ENCODE measurements around the gene GRID2. TPM values are rescaled to one million over a fixed set of nuclear protein-coding genes. Genes with fewer than 3 reads are reported as not detected.

GRID2 gene
- total RNA-seq, 4 donors from 2014 or later = 0.16 TPM; not detected in 3

DNA sequence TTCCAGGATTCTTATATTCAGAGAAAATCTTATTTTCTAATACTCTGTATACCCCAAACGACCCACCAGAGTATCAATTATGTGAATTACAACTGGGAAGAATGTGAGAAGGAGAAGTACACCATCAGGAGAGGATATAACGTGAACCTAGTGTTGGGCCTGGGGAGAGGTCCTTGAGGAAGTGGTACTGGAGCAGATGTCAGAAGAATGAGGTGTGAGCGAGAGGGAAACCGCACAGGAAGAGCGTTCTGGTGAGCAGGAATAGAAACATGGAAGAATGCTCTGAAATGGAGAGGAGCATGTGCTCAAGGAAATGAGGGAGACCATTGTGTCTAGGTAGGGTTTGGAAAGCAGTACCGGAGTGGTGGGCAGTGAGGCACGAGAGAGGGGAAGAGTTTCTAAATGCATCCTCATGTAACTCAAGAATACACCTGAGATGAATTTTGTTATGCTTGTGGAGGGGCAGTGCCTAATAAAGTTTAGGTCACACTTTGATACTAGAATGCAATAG is 151.6 kb downstream of the GRID2 start:
- Histone ChIP-seq H3K9me3 (no peaks in the 10 kb centered on the region), H3K4me1 (no peaks in the 10 kb centered on the region), H3K4me3 (no peak overlapping the region), H3K27me3 (no peaks in the 10 kb centered on the region), H3K36me3 (no peaks in the 10 kb centered on the region), H3K27ac (no peak overlapping the region)
- 73 to 77% methylated on average over 7 of the region's 7 CpGs for WGBS, 2 donors (ENCODE audit: low coverage in 1 of 2)
- in situ Hi-C loops (cut with MboI; ENCODE audit: low pct_ligation_motif_present in 1 of 4, low pct_unique_long_range_greater_than_20kb in 1 of 4, low sequenced_read_pairs in 3 of 4) = no loop called here
- intact Hi-C loops (cut with DNase I; ENCODE audit: low total_unique reads) = no loop called here
- no peak for DNase-seq
- TF ChIP-seq POLR2A (IDR thresholded peaks at IDR 0.05) (no peak), POLR2AphosphoS5 (IDR thresholded peaks at IDR 0.05) (no peak), EP300 (IDR thresholded peaks at IDR 0.05; ENCODE audit: low read depth) (no peak)
- TF ChIP-seq, protein P1, sequence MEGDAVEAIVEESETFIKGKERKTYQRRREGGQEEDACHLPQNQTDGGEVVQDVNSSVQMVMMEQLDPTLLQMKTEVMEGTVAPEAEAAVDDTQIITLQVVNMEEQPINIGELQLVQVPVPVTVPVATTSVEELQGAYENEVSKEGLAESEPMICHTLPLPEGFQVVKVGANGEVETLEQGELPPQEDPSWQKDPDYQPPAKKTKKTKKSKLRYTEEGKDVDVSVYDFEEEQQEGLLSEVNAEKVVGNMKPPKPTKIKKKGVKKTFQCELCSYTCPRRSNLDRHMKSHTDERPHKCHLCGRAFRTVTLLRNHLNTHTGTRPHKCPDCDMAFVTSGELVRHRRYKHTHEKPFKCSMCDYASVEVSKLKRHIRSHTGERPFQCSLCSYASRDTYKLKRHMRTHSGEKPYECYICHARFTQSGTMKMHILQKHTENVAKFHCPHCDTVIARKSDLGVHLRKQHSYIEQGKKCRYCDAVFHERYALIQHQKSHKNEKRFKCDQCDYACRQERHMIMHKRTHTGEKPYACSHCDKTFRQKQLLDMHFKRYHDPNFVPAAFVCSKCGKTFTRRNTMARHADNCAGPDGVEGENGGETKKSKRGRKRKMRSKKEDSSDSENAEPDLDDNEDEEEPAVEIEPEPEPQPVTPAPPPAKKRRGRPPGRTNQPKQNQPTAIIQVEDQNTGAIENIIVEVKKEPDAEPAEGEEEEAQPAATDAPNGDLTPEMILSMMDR (IDR thresholded peaks at IDR 0.05) = no peak

DNA sequence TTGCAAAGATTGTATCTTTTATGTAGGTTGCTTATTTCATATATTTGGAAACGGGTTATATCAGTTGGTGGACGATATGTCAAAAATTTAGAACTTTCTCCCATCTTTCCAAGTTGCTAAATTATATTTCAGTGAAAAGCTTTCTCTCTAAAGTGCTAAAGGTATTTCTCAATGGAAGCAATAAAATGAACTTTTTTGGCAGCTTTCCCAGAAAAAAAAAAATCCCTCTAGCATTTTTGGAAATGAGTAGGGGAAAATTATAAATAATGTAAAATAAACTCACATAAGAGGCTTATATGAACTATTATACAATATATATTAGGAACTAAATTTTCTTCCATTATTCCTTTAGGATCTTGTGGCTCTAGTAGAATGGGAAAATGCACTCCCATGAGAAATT is 152.2 kb downstream of the GRID2 start:
- no peaks in the 10 kb centered on the region for H3K9me3 ChIP-seq
- H3K27me3 ChIP-seq = no peaks in the 10 kb centered on the region
- no peaks in the 10 kb centered on the region for H3K36me3 ChIP-seq
- 54 to 67% methylated on average over 2 of the region's 2 CpGs for WGBS, 2 donors (ENCODE audit: low coverage in 1 of 2)
- H3K4me3 ChIP-seq = no peak overlapping the region
- in situ Hi-C loops (cut with MboI; ENCODE audit: low pct_ligation_motif_present in 1 of 4, low pct_unique_long_range_greater_than_20kb in 1 of 4, low sequenced_read_pairs in 3 of 4) = no loop called here
- no peak for DNase-seq
- H3K4me1 ChIP-seq = no peaks in the 10 kb centered on the region
- no peak overlapping the region for H3K27ac ChIP-seq
- intact Hi-C loops (cut with DNase I; ENCODE audit: low total_unique reads) = no loop called here
- no peak for TF ChIP-seq POLR2AphosphoS5 (IDR thresholded peaks at IDR 0.05)
- no peak for TF ChIP-seq EP300 (IDR thresholded peaks at IDR 0.05; ENCODE audit: low read depth)
- TF ChIP-seq, protein P1 (IDR thresholded peaks at IDR 0.05) = no peak
- TF ChIP-seq POLR2A (IDR thresholded peaks at IDR 0.05) = no peak

DNA sequence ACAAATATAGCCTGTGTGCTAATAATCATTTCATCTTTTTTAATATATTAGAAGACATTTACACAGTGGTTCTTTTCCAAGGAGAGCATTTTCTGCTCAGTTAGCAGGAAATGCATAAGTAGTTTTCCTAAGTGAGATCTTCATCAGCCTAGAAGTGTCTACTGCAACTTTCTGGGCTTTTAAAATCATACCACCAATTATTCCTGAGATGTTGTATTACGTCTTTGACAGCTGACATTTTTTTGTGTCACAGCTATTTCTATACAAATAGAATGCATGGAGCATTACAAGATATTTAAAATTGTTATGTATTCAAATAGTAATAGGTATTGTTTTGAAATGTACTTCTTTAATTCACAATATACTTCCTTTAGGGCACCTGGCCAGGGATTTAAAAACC is 158.0 kb downstream of the GRID2 start:
- in situ Hi-C loops (cut with MboI; ENCODE audit: low pct_ligation_motif_present in 1 of 4, low pct_unique_long_range_greater_than_20kb in 1 of 4, low sequenced_read_pairs in 3 of 4) = no loop called here
- Histone ChIP-seq H3K27me3 (no peaks in the 10 kb centered on the region), H3K9me3 (no peaks in the 10 kb centered on the region), H3K4me1 (no peaks in the 10 kb centered on the region), H3K4me3 (no peak overlapping the region), H3K27ac (no peak overlapping the region), H3K36me3 (no peaks in the 10 kb centered on the region)
- intact Hi-C loops (cut with DNase I; ENCODE audit: low total_unique reads) = no loop called here
- WGBS, 2 donors (ENCODE audit: low coverage in 1 of 2) = 68 to 75% methylated on average over 1 of the region's 1 CpG
- TF ChIP-seq POLR2A (IDR thresholded peaks at IDR 0.05) = no peak
- TF ChIP-seq POLR2AphosphoS5 (IDR thresholded peaks at IDR 0.05) = no peak
- TF ChIP-seq, protein P1 (IDR thresholded peaks at IDR 0.05) = no peak
- TF ChIP-seq EP300 (IDR thresholded peaks at IDR 0.05; ENCODE audit: low read depth) = no peak
- DNase-seq = no peak

DNA sequence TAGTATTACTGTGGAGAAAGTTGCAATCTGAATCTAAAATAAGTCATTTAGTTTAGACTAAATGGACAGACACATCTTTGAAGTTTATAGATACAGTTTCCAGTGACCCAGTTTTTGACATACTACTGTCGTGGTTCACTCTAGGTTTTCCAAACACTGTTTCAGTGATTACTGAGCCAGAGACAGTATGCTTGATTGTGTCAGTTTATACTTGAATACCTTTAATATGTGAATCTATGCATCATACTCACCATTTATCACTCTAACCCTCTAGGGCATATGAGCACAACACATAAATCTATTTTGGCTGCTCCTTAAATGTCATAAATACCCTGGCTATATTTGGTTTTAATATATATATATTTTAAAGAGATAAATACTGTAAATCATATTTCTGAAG is 173.5 kb downstream of the GRID2 start:
- WGBS, 2 donors (ENCODE audit: low coverage in 1 of 2) = 62 to 67% methylated on average over 1 of the region's 1 CpG
- Histone ChIP-seq H3K27me3 (no peaks in the 10 kb centered on the region), H3K4me1 (no peaks in the 10 kb centered on the region), H3K36me3 (no peaks in the 10 kb centered on the region), H3K27ac (no peak overlapping the region), H3K4me3 (no peak overlapping the region), H3K9me3 (no peaks in the 10 kb centered on the region)
- TF ChIP-seq POLR2AphosphoS5 (IDR thresholded peaks at IDR 0.05) (no peak), EP300 (IDR thresholded peaks at IDR 0.05; ENCODE audit: low read depth) (no peak), POLR2A (IDR thresholded peaks at IDR 0.05) (no peak)
- TF ChIP-seq, protein P1 (IDR thresholded peaks at IDR 0.05) = no peak
- no peak for DNase-seq
- in situ Hi-C loops (cut with MboI; ENCODE audit: low pct_ligation_motif_present in 1 of 4, low pct_unique_long_range_greater_than_20kb in 1 of 4, low sequenced_read_pairs in 3 of 4) = no loop called here
- intact Hi-C loops (cut with DNase I; ENCODE audit: low total_unique reads) = no loop called here

Measured in transverse colon (tissue), 4 donors.